NCI-H1092 treated with DMSO at 0.1 percent for 48 hours (cell line): Measurements from ENCODE around the gene ZNF330.

Experiments used
- DNase-seq: peaks from one replicate; lab custom pipeline; 2025; lab: John Stamatoyannopoulos, UW

Gene ZNF330

DNA sequence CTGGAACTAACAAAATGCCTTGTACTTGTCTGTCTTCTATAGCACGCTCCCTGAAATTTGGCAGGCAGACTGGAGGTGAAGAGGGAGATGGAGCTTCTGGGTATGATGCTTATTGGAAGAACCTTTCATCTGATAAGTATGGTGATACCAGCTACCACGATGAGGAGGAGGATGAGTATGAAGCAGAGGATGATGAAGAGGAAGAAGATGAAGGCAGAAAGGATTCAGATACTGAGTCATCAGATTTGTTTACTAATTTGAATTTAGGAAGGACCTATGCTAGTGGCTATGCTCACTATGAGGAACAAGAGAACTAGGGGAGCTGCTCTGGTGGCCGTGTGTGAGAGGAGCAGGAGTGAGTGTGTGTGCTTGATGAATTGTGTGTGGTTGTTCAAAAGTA lies 13.0 kb downstream of the ZNF330 start:
- DNase-seq: no peak

GRCh38 chr4:141238186-141238585 lies 17.5 kb downstream of the ZNF330 start:
- no peak for DNase-seq

DNA sequence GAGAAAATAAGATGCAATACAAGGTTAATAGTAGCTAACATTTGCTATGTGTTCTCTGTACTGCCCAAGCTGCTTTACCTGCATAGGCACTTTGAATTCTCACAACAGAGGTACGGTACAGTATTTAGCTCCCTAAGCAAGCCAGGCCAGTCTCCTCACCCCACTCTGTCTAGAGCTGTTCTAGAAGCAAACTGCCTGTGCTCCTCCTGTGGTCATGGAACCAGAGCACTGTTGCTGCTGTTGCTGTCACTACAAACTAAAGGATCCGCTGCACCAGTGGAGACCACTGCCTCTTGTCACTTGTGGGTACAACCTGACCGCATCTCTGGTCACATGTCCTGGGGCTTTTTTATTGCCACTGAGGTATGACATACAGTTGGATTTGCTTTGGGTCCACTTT lies 19.6 kb downstream of the ZNF330 start:
- DNase-seq: no peak

DNA sequence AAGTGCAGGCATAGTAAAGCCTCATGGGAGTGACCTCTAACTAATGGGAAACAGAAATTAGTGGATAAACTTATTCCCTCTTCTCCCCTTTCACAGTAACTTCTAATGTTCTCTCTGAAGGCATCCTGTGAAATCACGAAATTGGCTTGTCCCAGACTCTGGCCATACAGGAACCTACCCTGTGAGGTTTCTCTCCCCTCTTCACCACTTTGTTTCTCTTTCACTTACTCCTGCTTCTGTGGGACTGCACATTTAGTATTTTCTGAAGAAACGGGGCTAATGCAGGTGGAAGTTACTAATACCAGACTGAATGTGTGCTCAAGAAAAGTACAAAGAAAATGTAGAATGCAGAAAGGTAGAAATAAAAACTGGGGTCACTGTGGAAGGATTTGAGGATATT lies 20.0 kb downstream of the ZNF330 start:
- no peak for DNase-seq

GRCh38 chr4:141241986-141242385 lies 21.3 kb downstream of the ZNF330 start:
- DNase-seq: no peak

DNA sequence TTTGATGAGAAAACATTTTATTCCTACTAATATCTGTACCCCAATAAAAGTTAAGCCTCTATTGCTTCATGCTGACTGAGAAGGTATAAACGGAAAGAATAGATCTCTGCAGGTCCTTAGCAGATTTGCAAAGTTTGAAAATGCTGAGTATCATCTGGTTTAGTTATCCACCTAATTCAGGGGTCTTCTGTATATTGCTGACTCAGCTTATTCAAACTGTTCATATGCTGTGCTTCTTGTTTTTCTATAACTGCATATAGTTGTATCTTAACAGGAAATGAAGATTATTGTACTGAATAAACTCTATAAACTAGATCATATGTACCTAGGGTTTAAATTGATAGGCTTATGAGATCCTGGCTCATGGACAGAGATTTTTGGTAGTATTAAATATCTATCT lies 23.7 kb downstream of the ZNF330 start:
- no peak for DNase-seq

GRCh38 chr4:141246243-141246642 lies 25.5 kb downstream of the ZNF330 start:
- DNase-seq: no peak

- DNase-seq: no peak
Observed at GRCh38 chr4:141246683-141247429, 26.2 kb downstream of the ZNF330 start.

- no peak for DNase-seq
Observed at GRCh38 chr4:141247430-141247780, 26.7 kb downstream of the ZNF330 start.

DNA sequence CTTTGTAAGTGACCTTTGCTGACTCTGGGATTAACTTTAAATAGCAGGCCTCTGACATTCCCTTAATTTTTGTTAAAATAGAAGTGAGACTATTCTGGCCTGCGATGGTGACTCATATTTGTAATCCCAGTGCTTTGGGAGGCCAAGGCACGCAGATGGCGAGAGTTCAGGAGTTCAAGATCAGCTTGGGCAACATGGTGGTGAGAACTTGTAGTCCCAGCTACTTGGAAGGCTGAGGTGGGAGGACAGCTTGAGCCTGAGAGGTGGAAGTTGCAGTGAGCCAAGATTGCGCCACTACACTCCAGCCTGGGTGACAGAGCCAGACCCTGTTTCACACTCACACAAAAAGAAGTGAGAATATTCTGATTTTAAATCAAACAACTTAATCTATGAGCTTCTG lies 27.3 kb downstream of the ZNF330 start:
- no peak for DNase-seq

- no peak for DNase-seq
Observed at GRCh38 chr4:141248486-141248885, 27.8 kb downstream of the ZNF330 start.

DNA sequence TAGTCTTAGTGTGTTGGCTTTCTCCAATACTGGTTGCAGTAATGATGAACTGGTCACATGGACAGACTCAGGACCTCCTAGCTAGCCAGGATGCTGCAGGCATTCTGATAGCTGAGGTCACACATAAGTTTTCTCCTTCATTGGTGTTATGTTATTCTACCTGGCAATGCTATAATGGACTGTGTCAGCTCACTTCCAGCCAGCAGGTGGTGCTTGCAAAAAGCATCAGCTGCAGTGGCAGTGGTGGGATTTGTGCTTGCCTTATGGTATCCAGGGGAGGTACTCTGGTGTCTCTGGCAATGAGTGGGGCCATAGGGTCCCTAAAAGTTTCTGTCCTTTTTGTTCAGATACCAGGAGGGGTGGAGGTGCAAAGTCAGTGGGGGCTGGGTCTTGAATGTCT lies 33.6 kb downstream of the ZNF330 start:
- DNase-seq: no peak

GRCh38 chr4:141255016-141255415 lies 34.3 kb downstream of the ZNF330 start:
- no peak for DNase-seq

GRCh38 chr4:141258558-141258957 lies 37.9 kb downstream of the ZNF330 start:
- DNase-seq: no peak

GRCh38 chr4:141275834-141276233 lies 55.1 kb downstream of the ZNF330 start:
- no peak for DNase-seq

GRCh38 chr4:141283152-141283551 lies 62.5 kb downstream of the ZNF330 start:
- no peak for DNase-seq

DNA sequence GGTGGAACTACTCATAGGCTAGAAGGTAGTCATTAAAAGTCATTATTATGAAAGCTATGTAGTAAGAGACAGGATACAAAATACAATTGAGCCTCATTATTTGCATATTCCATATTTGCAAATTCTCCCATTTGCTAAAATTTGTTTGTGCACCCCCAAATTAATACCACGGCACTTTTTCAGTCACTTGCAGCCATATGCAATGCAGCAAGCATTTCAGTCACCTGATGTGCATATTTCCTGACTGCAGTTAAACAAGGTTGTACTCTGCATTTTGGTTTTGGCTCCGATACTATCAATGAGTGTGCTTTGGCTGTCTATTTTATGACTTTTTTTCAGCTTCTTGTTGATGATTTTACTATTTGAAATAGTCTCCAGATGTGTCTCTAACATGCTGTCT lies 62.9 kb downstream of the ZNF330 start:
- no peak for DNase-seq
